K562 (cell line): ENCODE measurements around the gene TANGO6. TPM values are rescaled to one million over a fixed set of nuclear protein-coding genes. Genes with fewer than 3 reads are reported as not detected.

Source experiments
- ATAC-seq: fragments of 200-7000 bp; cut with Tn5 transposase; 3 replicates; pipeline ENCODE4 v1.9.1; 2020; ENCODE audit warnings: moderate library complexity
- BruUV-seq: library from RNA; stranded (reverse); fragments of 400-500 nt; replicated peaks from 2 replicates; lab custom pipeline; 2021; lab: Mats Ljungman, UMichigan
- CTCF ChIA-PET: fragments of 300-600 bp; formaldehyde crosslinking; extraction: SDS; loops from one replicate; lab custom pipeline; 2021; ENCODE audit warnings: low intra/inter-chr PET ratio; lab: Yijun Ruan, JAX
- POLR2A ChIA-PET: fragments of 300-600, 350-650 bp; sonication (Branson Sonifier 250); formaldehyde crosslinking; extraction: SDS; loops from one replicate; lab custom pipeline; 2021; ENCODE audit warnings: antibody characterized with exemption, inconsistent platforms; lab: Yijun Ruan, JAX
- DNase-seq, 4 experiments: peaks; one replicate each; pipeline versions ENCODE4 v3.0.0 to v3.0.0-alpha.2; 2011 to 2018; ENCODE audit warnings: low spot score in 3 of 4, mixed read lengths in 3 of 4; ENCODE audit errors: extremely low read depth in 1 of 4
- FAIRE-seq: peaks from 2 replicates; lab custom pipeline; 2011; peaks lifted over from hg19 to GRCh38; lab: Jason Lieb, UNC
- H2AFZ ChIP-seq: 2 replicates; pipeline ENCODE4 v1.6.0; 2011; ENCODE audit warnings: low read depth, low read length, control low read depth, inconsistent platforms
- H3K27ac ChIP-seq: fragments of 200-600 bp; 3 replicates; pipeline ENCODE4 v1.8.0; 2011; ENCODE audit warnings: low read depth, mild to moderate bottlenecking, control low read depth, inconsistent platforms, low read length, moderate library complexity, mixed read lengths; ENCODE audit errors: extremely low read depth
- H3K27me3 ChIP-seq, 2 experiments: fragments of 300-600 bp in 1 of 2; 2 replicates in 1 of 2; 3 replicates in 1 of 2; pipeline versions ENCODE4 v1.6.0 to v1.8.0; 2011; ENCODE audit warnings: inconsistent platforms in 2 of 2, low read length in 2 of 2, mild to moderate bottlenecking in 1 of 2, mixed read lengths in 1 of 2, moderate library complexity in 1 of 2; ENCODE audit not compliant: control insufficient read depth in 2 of 2, insufficient read depth in 2 of 2
- H3K36me3 ChIP-seq: fragments of 300-600 bp; 3 replicates; pipeline ENCODE4 v1.8.0; 2011; ENCODE audit warnings: mild to moderate bottlenecking, low read length, inconsistent platforms; ENCODE audit not compliant: control insufficient read depth, insufficient read depth
- H3K4me1 ChIP-seq, 2 experiments: fragments of 200-600 bp in 1 of 2; replicated peaks in 1 of 2; 2 replicates in 1 of 2; 3 replicates in 1 of 2; pipeline versions ENCODE4 v1.5.1 to v1.8.0; 2011; ENCODE audit warnings: inconsistent platforms in 2 of 2, low read length in 2 of 2, mild to moderate bottlenecking in 1 of 2, mixed read lengths in 1 of 2, moderate library complexity in 1 of 2; ENCODE audit not compliant: control insufficient read depth in 2 of 2, insufficient read depth in 2 of 2
- H3K4me2 ChIP-seq: 2 replicates; pipeline ENCODE4 v1.6.1; 2011; ENCODE audit warnings: low read length, control low read depth, inconsistent platforms, mixed read lengths; ENCODE audit not compliant: insufficient read depth
- H3K4me3 ChIP-seq: fragments of 200-600 bp; sonication (generic), shearing (Covaris generic); 2 replicates; pipeline ENCODE4 v1.5.1; 2016; ENCODE audit warnings: control low read depth, inconsistent platforms
- H3K79me2 ChIP-seq: fragments of 200-600 bp; 3 replicates; pipeline ENCODE4 v1.8.0; 2011; ENCODE audit warnings: low read length, inconsistent platforms; ENCODE audit not compliant: control insufficient read depth, insufficient read depth
- H3K9ac ChIP-seq, 2 experiments: 2 replicates each; pipeline versions ENCODE4 v1.6.0 to v1.6.1; 2011; ENCODE audit warnings: low read depth in 2 of 2, low read length in 2 of 2, control low read depth in 1 of 2, inconsistent platforms in 1 of 2, mild to moderate bottlenecking in 1 of 2, mixed read lengths in 1 of 2; ENCODE audit not compliant: insufficient read depth in 1 of 2
- H3K9me1 ChIP-seq: one replicate; pipeline ENCODE4 v1.6.0; 2011; ENCODE audit warnings: inconsistent platforms, mild to moderate bottlenecking, low read length, moderate library complexity; ENCODE audit not compliant: control insufficient read depth, insufficient read depth
- H3K9me3 ChIP-seq: replicated peaks from 2 replicates; pipeline ENCODE4 v1.5.1; 2011; ENCODE audit warnings: low read depth, low read length, inconsistent platforms; ENCODE audit not compliant: control insufficient read depth, insufficient read depth
- H4K20me1 ChIP-seq: replicated peaks from 2 replicates; pipeline ENCODE4 v1.6.1; 2011; ENCODE audit warnings: low read length, inconsistent platforms, mixed read lengths; ENCODE audit not compliant: control insufficient read depth, insufficient read depth
- ELF1 ChIP-seq: fragments of 200-800 bp; sonication (Bioruptor generic); IDR thresholded peaks from 2 replicates; pipeline ENCODE4 v1.6.1; 2016; ENCODE audit warnings: missing genetic modification characterization, missing compliant biosample characterization
- ETV1 ChIP-seq: fragments of 450-650 bp; conservative IDR thresholded peaks from 2 replicates; pipeline ENCODE4 v1.6.1; 2016; ENCODE audit warnings: missing genetic modification characterization, control low read depth, low read depth, missing compliant biosample characterization
- FOXA1 ChIP-seq: fragments of 450-650 bp; IDR thresholded peaks from 2 replicates; pipeline ENCODE4 v1.6.1; 2016; ENCODE audit warnings: mild to moderate bottlenecking, borderline replicate concordance
- HNRNPUL1 ChIP-seq: fragments of 200-400 bp; formaldehyde crosslinking; IDR thresholded peaks from 2 replicates; pipeline ENCODE4 v1.6.1; 2017; ENCODE audit warnings: low read length
- HOXB6 ChIP-seq: fragments of 250-450 bp; sonication (Bioruptor Pico); IDR thresholded peaks from 2 replicates; pipeline ENCODE4 v1.5.1; 2022; ENCODE audit warnings: mild to moderate bottlenecking, borderline replicate concordance
- PHB2 ChIP-seq: fragments of 450-650 bp; IDR thresholded peaks from 2 replicates; pipeline ENCODE4 v1.6.1; 2017; ENCODE audit warnings: low read depth
- SMAD2 ChIP-seq: fragments of 150-350 bp; IDR thresholded peaks from 2 replicates; pipeline ENCODE4 v1.6.1; 2014; ENCODE audit warnings: low read depth, mild to moderate bottlenecking, low read length
- THRAP3 ChIP-seq: fragments of 450-650 bp; IDR thresholded peaks from 2 replicates; pipeline ENCODE4 v1.6.1; 2016; ENCODE audit warnings: mild to moderate bottlenecking, inconsistent platforms, borderline replicate concordance
- XRCC5 ChIP-seq: fragments of 200-400 bp; formaldehyde crosslinking; IDR thresholded peaks from 2 replicates; pipeline ENCODE4 v1.6.1; 2017; ENCODE audit warnings: low read depth, mild to moderate bottlenecking, low read length
- ZNF347 ChIP-seq: fragments of 450-650 bp; formaldehyde crosslinking; IDR thresholded peaks from 2 replicates; pipeline ENCODE4 v1.4.0; 2020; ENCODE audit warnings: low read depth, mild to moderate bottlenecking, moderate library complexity
- ZNF57 ChIP-seq: fragments of 450-650 bp; formaldehyde crosslinking; IDR thresholded peaks from 2 replicates; pipeline ENCODE4 v1.4.0; 2020; ENCODE audit warnings: mild to moderate bottlenecking, moderate library complexity
- WGBS: fragments of 100-300 bp; shearing (Covaris generic); methylation state at CpG from one replicate; pipeline ENCODE4 v1.1.6; 2016; ENCODE audit warnings: low coverage, mixed read lengths; ENCODE audit not compliant: insufficient coverage; ENCODE audit errors: missing lambda C conversion rate; 5-methylcytosine and 5-hydroxymethylcytosine counted together
- in situ Hi-C: fragments of 300-500 bp; cut with MboI; formaldehyde crosslinking; loops from 4 replicates; pipeline ENCODE4 v1.15.0; 2018; ENCODE audit warnings: inconsistent platforms, mixed read lengths
- intact Hi-C: fragments of 100-400 bp; cut with micrococcal nuclease; formaldehyde crosslinking; loops from 2 replicates; pipeline ENCODE4 v1.14.2; 2022
- polyA plus RNA-seq, 8 experiments: library from polyadenylated mRNA; depleted of rRNA in 4 of 8; stranded (reverse) in 5 of 8; unstranded in 3 of 8; fragments of >200 nt; fragmentation: Nextera tagmentation in 2 of 8; fragmentation: Illumina TruSeq in 1 of 8; extraction: Ambion mirVana in 2 of 8; extraction: Trizol in 1 of 8; gene quantifications; 2 replicates each; pipeline versions ENCODE4 v1.2.1 to v1.2.3, GENCODE V29; 2011 to 2014; ENCODE audit warnings: inconsistent platforms in 1 of 8, missing spikeins in 1 of 8
- total RNA-seq, 7 experiments: library from RNA; depleted of rRNA in 6 of 7; stranded (reverse); fragments of >200 nt in 6 of 7; fragmentation: Illumina TruSeq in 2 of 7; extraction: Trizol in 2 of 7; gene quantifications; 2 replicates each; pipeline versions ENCODE4 v1.2.1 to v1.2.3, GENCODE V29; 2011 to 2021; ENCODE audit warnings: low replicate concordance in 1 of 7
- TF ChIP-seq, protein P1 (sequence below): fragments of 250-450 bp; sonication (Bioruptor Pico); IDR thresholded peaks from 2 replicates; pipeline ENCODE4 v1.9.0; 2021; ENCODE audit warnings: mild to moderate bottlenecking, inconsistent platforms
- TF ChIP-seq, protein P2 (sequence below): IDR thresholded peaks from 3 replicates; pipeline ENCODE4 v1.6.1; 2011; ENCODE audit warnings: borderline replicate concordance, mild to moderate bottlenecking, moderate library complexity; ENCODE audit not compliant: insufficient read length; ENCODE audit errors: extremely low read depth
- TF ChIP-seq, protein P3 (sequence below): fragments of 450-650 bp; IDR thresholded peaks from 2 replicates; pipeline ENCODE4 v1.7.0; 2016; ENCODE audit warnings: borderline replicate concordance

The TANGO6 gene
- total and polyA plus RNA-seq, 9 of the 15 experiments (the other 6 are each of a cell fraction or from before 2014, with no cell fraction given), result 1.6 to 15.2 (median 9.6) TPM

DNA sequence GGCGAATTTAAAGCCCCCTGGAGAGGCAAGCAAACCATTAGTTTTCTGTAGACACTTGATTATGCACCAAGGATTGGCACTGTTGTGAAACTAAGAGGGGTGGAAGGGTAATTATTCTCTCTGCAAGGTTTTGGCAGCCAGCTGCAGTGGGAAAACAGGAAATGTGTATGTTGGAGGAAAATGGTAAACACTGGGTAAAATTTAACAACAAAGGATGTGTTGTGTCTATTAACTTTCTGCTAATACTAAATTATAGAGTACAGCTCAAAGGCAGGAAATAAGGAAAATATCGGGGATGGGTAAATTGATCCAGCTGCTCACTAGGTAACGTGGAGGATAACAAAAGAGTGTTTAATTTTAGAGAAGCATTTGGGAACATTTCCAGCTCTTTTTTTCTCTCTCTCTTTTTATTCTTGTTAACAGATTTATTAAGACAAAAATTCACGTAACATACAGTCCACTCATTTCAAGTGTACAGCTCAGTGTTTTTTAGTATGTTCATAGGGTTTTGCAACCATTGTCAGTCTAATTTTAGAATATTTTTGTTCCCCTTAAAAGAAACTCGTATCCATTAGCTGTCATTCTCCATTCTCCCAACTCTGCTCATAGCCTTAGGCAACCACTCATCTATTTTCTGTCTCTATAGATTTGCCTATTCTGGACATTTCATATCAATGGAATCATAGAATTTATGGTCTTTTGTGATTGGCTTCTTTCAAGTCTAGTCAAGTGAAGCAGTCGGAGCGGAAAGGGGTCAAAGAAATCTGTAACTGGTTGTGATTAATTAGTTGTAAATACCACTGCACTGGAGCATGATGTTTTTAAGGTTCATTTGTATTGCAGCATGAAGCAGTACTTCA, 41.8 kb downstream of the TANGO6 start (continued):
- TF ChIP-seq PHB2 (no peak), SMAD2 (no peak), XRCC5 (no peak)
- TF ChIP-seq, protein P1, sequence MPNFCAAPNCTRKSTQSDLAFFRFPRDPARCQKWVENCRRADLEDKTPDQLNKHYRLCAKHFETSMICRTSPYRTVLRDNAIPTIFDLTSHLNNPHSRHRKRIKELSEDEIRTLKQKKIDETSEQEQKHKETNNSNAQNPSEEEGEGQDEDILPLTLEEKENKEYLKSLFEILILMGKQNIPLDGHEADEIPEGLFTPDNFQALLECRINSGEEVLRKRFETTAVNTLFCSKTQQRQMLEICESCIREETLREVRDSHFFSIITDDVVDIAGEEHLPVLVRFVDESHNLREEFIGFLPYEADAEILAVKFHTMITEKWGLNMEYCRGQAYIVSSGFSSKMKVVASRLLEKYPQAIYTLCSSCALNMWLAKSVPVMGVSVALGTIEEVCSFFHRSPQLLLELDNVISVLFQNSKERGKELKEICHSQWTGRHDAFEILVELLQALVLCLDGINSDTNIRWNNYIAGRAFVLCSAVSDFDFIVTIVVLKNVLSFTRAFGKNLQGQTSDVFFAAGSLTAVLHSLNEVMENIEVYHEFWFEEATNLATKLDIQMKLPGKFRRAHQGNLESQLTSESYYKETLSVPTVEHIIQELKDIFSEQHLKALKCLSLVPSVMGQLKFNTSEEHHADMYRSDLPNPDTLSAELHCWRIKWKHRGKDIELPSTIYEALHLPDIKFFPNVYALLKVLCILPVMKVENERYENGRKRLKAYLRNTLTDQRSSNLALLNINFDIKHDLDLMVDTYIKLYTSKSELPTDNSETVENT (CRISPR knock-in tag), result no peak

DNA sequence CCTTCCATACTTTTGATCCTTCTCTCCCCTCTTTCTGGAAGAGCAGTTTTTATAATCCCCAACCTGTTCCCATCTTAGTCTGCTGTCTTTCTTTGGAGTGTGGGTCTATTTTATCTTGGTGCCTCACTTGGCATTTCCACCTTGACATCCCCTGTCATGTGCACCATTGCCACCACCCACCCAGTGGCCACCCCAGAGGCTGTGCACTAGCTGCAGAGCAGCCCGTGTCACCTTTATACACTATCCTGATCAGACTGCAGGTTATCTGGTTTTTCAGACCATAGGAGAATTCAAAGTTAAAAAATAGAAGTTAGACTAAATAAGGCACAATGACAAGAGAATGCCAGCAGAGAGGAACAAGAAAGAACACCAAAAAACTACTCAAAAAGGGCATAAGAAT, 43.8 kb downstream of the TANGO6 start:
- no peaks in the 10 kb centered on the region for H3K9me1 ChIP-seq
- no TSS peak for BruUV-seq
- H3K4me2 ChIP-seq, result no peak overlapping the region
- DNase-seq, result no peak
- intact Hi-C loops (no loop called here), in situ Hi-C loops (no loop called here)
- no peak overlapping the region for H2AFZ ChIP-seq
- no peak overlapping the region for H3K9ac ChIP-seq
- WGBS, result 21% methylated on average over 1 of the region's 1 CpG
- no peaks in the 10 kb centered on the region for H3K79me2 ChIP-seq
- H3K27me3 ChIP-seq, result no peaks in the 10 kb centered on the region
- CTCF ChIA-PET, result no interaction called here
- H3K27ac ChIP-seq, result no peak overlapping the region
- no peaks in the 10 kb centered on the region for H3K9me3 ChIP-seq
- no peak overlapping the region for H3K4me3 ChIP-seq
- H4K20me1 ChIP-seq, result no peaks in the 10 kb centered on the region
- 0 out of 5 replicates have a peak, but pooled peaks cover 0 to 2% of the 10 kb centered on the region in 2 experiments for H3K4me1 ChIP-seq
- H3K36me3 ChIP-seq, result no peaks in the 10 kb centered on the region
- POLR2A ChIA-PET, result no interaction called here
- ATAC-seq, result no peak
- FAIRE-seq, result no peak
- TF ChIP-seq FOXA1 (no peak), ZNF57 (CRISPR knock-in tag) (no peak), ELF1 (tag) (no peak), ZNF347 (CRISPR knock-in tag) (no peak), HOXB6 (CRISPR knock-in tag) (no peak), HNRNPUL1 (no peak), THRAP3 (no peak), ETV1 (tag) (no peak)
- TF ChIP-seq, protein P2, sequence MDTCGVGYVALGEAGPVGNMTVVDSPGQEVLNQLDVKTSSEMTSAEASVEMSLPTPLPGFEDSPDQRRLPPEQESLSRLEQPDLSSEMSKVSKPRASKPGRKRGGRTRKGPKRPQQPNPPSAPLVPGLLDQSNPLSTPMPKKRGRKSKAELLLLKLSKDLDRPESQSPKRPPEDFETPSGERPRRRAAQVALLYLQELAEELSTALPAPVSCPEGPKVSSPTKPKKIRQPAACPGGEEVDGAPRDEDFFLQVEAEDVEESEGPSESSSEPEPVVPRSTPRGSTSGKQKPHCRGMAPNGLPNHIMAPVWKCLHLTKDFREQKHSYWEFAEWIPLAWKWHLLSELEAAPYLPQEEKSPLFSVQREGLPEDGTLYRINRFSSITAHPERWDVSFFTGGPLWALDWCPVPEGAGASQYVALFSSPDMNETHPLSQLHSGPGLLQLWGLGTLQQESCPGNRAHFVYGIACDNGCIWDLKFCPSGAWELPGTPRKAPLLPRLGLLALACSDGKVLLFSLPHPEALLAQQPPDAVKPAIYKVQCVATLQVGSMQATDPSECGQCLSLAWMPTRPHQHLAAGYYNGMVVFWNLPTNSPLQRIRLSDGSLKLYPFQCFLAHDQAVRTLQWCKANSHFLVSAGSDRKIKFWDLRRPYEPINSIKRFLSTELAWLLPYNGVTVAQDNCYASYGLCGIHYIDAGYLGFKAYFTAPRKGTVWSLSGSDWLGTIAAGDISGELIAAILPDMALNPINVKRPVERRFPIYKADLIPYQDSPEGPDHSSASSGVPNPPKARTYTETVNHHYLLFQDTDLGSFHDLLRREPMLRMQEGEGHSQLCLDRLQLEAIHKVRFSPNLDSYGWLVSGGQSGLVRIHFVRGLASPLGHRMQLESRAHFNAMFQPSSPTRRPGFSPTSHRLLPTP, result no peak
- TF ChIP-seq, protein P3, sequence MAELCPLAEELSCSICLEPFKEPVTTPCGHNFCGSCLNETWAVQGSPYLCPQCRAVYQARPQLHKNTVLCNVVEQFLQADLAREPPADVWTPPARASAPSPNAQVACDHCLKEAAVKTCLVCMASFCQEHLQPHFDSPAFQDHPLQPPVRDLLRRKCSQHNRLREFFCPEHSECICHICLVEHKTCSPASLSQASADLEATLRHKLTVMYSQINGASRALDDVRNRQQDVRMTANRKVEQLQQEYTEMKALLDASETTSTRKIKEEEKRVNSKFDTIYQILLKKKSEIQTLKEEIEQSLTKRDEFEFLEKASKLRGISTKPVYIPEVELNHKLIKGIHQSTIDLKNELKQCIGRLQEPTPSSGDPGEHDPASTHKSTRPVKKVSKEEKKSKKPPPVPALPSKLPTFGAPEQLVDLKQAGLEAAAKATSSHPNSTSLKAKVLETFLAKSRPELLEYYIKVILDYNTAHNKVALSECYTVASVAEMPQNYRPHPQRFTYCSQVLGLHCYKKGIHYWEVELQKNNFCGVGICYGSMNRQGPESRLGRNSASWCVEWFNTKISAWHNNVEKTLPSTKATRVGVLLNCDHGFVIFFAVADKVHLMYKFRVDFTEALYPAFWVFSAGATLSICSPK, result no peak
